ENCODE results near the gene MFSD2B. TPM values are rescaled to one million over a fixed set of nuclear protein-coding genes. Genes with fewer than 3 reads are reported as not detected.

The MFSD2B gene
- total RNA-seq, 1 experiment from 2014 or later = 0.48 TPM

GRCh38 chr2:24018241-24018640, 8.4 kb downstream of the MFSD2B start:
- Histone ChIP-seq H3K9me3 (no peaks in the 10 kb centered on the region), H3K4me3 (ENCODE audit: low read depth, low read length) (no peak overlapping the region), H3K4me1 (peaks cover 22% of the 10 kb centered on the region), H3K36me3 (ENCODE audit: control insufficient read depth, insufficient read depth, low read length) (peaks cover 2% of the 10 kb centered on the region; the same call in 1 of the 2 replicates), H3K27me3 (replicated peaks; ENCODE audit: control insufficient read depth, insufficient read depth, low read length) (no peaks in the 10 kb centered on the region)
- BruUV-seq (replicated peaks) = no TSS peak
- Mint-ChIP-seq H3K9me3 (ENCODE audit: unreplicated experiment) (no peaks in the 10 kb centered on the region), H3K27ac (ENCODE audit: unreplicated experiment) (no peak overlapping the region), H3K27me3 (ENCODE audit: insufficient read depth, unreplicated experiment) (no peaks in the 10 kb centered on the region), H3K4me1 (ENCODE audit: low read depth, unreplicated experiment) (peaks cover 16% of the 10 kb centered on the region), H3K36me3 (ENCODE audit: insufficient read depth, unreplicated experiment) (peaks cover 7% of the 10 kb centered on the region), H3K4me3 (ENCODE audit: unreplicated experiment) (no peak overlapping the region)
- intact Hi-C loops (cut with micrococcal nuclease; ENCODE audit: unreplicated experiment) = no loop called here
- no peak for DNase-seq
- ChIA-PET CTCF (no interaction called here), POLR2A (no interaction called here)
- TF ChIP-seq, protein P1, sequence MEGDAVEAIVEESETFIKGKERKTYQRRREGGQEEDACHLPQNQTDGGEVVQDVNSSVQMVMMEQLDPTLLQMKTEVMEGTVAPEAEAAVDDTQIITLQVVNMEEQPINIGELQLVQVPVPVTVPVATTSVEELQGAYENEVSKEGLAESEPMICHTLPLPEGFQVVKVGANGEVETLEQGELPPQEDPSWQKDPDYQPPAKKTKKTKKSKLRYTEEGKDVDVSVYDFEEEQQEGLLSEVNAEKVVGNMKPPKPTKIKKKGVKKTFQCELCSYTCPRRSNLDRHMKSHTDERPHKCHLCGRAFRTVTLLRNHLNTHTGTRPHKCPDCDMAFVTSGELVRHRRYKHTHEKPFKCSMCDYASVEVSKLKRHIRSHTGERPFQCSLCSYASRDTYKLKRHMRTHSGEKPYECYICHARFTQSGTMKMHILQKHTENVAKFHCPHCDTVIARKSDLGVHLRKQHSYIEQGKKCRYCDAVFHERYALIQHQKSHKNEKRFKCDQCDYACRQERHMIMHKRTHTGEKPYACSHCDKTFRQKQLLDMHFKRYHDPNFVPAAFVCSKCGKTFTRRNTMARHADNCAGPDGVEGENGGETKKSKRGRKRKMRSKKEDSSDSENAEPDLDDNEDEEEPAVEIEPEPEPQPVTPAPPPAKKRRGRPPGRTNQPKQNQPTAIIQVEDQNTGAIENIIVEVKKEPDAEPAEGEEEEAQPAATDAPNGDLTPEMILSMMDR (IDR thresholded peaks at IDR 0.05; ENCODE audit: insufficient read depth in 1 of 2, low read depth in 1 of 2, low read length in 1 of 2, severe bottlenecking in 1 of 2, unreplicated experiment in 1 of 2) = no peak

GRCh38 chr2:24019729-24020128, 9.8 kb downstream of the MFSD2B start:
- H3K4me3 ChIP-seq (ENCODE audit: low read depth, low read length) = no peak overlapping the region
- peaks cover 2% of the 10 kb centered on the region; the same call in 1 of the 2 replicates for H3K36me3 ChIP-seq (ENCODE audit: control insufficient read depth, insufficient read depth, low read length)
- BruUV-seq (replicated peaks) = no TSS peak
- Mint-ChIP-seq H3K9me3 (ENCODE audit: unreplicated experiment) (no peaks in the 10 kb centered on the region), H3K27me3 (ENCODE audit: insufficient read depth, unreplicated experiment) (no peaks in the 10 kb centered on the region), H3K4me1 (ENCODE audit: low read depth, unreplicated experiment) (peaks cover 11% of the 10 kb centered on the region), H3K4me3 (ENCODE audit: unreplicated experiment) (no peak overlapping the region), H3K36me3 (ENCODE audit: insufficient read depth, unreplicated experiment) (peaks cover 7% of the 10 kb centered on the region), H3K27ac (ENCODE audit: unreplicated experiment) (no peak overlapping the region)
- H3K4me1 ChIP-seq = peaks cover 22% of the 10 kb centered on the region
- TF ChIP-seq, protein P1 (IDR thresholded peaks at IDR 0.05; ENCODE audit: insufficient read depth in 1 of 2, low read depth in 1 of 2, low read length in 1 of 2, severe bottlenecking in 1 of 2, unreplicated experiment in 1 of 2) = no peak
- intact Hi-C loops (cut with micrococcal nuclease; ENCODE audit: unreplicated experiment) = no loop called here
- DNase-seq = no peak
- H3K27me3 ChIP-seq (replicated peaks; ENCODE audit: control insufficient read depth, insufficient read depth, low read length) = no peaks in the 10 kb centered on the region
- ChIA-PET POLR2A (no interaction called here), CTCF (no interaction called here)
- H3K9me3 ChIP-seq = no peaks in the 10 kb centered on the region

GRCh38 chr2:24020244-24020643, 10.4 kb downstream of the MFSD2B start:
- ChIA-PET POLR2A (no interaction called here), CTCF (interaction anchor here (0.6 kb wide), 1 partner anchor 156 kb away, joined by 3 read pairs; no protein-coding TSS in a partner anchor)
- DNase-seq = no peak

More at GRCh38 chr2:24020244-24020643, 10.4 kb downstream of the MFSD2B start:
- Mint-ChIP-seq H3K4me3 (ENCODE audit: unreplicated experiment) (no peak overlapping the region), H3K27me3 (ENCODE audit: insufficient read depth, unreplicated experiment) (no peaks in the 10 kb centered on the region), H3K4me1 (ENCODE audit: low read depth, unreplicated experiment) (peaks cover 9% of the 10 kb centered on the region), H3K9me3 (ENCODE audit: unreplicated experiment) (no peaks in the 10 kb centered on the region), H3K27ac (ENCODE audit: unreplicated experiment) (no peak overlapping the region), H3K36me3 (ENCODE audit: insufficient read depth, unreplicated experiment) (peaks cover 7% of the 10 kb centered on the region)
- Histone ChIP-seq H3K4me3 (ENCODE audit: low read depth, low read length) (no peak overlapping the region), H3K9me3 (no peaks in the 10 kb centered on the region), H3K27me3 (replicated peaks; ENCODE audit: control insufficient read depth, insufficient read depth, low read length) (no peaks in the 10 kb centered on the region), H3K4me1 (peaks cover 16% of the 10 kb centered on the region), H3K36me3 (ENCODE audit: control insufficient read depth, insufficient read depth, low read length) (peaks cover 2% of the 10 kb centered on the region; the same call in 1 of the 2 replicates)
- intact Hi-C loops (cut with micrococcal nuclease; ENCODE audit: unreplicated experiment) = no loop called here
- BruUV-seq (replicated peaks) = no TSS peak
- TF ChIP-seq, protein P1 (IDR thresholded peaks at IDR 0.05; ENCODE audit: insufficient read depth in 1 of 2, low read depth in 1 of 2, low read length in 1 of 2, severe bottlenecking in 1 of 2, unreplicated experiment in 1 of 2) = no peak

Measured in Caco-2 (cell line).